RCC 7860 (cell line): ENCODE measurements around the gene FERMT3.
"Not testable (repeated sequence)": the region's sequence is repeated elsewhere in the genome, so short reads cannot be mapped to it uniquely, and the experiment has no call there.

Experiments used
- DNase-seq: peaks from one replicate; pipeline ENCODE4 v3.0.0-alpha.2; 2015; ENCODE audit warnings: low spot score
- FAIRE-seq: peaks from 2 replicates; lab custom pipeline; 2012; peaks lifted over from hg19 to GRCh38; lab: Jason Lieb, UNC

FERMT3 gene

DNA sequence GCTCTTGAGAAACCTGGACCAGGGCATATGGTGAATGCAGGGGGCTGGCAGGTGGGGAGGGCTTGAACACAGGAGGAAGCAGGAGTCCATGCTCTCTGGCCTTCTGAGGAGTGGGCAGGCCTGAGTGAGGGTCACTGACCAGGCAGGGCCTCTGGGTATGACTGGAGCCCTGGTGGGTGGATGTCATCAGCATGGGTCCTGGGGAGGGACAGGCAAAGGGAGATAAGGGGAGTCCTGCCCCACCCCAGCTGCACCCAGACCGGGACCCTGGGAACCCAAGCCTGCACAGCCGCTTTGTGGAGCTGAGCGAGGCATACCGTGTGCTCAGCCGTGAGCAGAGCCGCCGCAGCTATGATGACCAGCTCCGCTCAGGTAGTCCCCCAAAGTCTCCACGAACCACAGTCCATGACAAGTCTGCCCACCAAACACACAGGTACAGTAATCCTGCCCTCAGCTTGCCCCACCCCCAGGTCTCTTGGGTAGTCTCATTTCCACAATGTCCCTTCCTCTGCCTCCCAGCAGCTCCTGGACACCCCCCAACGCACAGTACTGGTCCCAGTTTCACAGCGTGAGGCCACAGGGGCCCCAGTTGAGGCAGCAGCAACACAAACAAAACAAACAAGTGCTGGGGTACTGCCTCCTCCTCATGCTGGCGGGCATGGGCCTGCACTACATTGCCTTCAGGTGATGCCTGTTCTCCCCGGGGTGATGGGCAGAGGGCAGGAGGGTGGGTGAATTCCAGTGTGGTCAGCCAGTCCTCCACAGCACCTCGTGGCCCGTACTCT, 25.9 kb downstream of the FERMT3 start:
- DNase-seq: no peak
- FAIRE-seq: no peak

DNA sequence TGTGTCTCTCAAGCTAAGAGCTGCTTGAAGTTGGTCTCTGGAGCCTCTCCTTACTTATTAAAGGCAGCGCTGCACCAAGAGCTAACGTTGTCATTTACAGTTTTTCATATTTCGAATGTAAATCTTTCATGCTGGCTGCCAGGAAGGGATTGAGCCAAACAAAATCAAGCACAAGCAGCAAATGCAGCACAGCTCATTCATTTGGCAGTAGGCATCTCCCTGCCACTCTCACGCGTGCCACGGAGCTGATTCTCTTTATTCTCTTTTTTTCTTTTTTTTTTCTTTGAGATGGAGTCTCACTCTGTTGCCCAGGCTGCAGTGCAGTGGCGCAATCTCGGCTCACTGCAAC, 26.4 kb downstream of the FERMT3 start:
- FAIRE-seq: no peak
- no peak for DNase-seq

DNA sequence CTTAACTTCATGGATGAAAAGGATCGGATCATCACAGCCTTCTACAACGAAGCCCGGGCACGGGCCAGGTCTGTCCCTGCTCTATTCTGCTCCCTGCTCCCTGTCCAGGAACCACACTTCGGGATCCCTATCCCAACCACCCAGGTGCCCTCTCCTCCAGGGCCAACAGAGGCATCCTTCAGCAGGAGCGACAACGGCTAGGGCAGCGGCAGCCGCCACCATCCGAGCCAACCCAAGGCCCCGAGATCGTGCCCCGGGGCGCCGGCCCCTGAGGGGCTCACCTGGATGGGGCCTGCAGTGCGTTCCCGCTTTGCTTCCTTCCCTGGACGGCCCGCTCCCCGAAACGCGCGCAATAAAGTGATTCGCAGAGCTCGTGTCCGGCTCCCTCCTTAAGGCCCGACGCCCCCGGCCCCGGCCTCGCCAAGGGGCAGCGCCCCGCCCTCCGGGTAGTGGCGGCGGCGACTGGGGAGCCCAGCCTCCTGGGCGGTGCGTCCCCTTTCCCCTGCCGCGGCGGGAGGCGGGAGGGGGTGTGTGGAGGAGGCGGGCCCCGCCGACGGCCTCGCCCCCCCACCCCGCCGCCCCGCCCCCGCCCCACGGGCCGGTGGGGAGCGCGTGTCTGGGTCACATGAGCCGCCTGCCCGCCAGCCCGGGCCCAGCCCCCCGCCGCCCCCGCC, 27.5 kb downstream of the FERMT3 start, which contains the start of gene VEGFB:
Gene VEGFB, plus strand, starts transcription at position 672 of the 674 bp plus-strand sequence. CDS start 250 bp downstream, outside the sequence.
- no peak for FAIRE-seq
- DNase-seq: no peak

DNA sequence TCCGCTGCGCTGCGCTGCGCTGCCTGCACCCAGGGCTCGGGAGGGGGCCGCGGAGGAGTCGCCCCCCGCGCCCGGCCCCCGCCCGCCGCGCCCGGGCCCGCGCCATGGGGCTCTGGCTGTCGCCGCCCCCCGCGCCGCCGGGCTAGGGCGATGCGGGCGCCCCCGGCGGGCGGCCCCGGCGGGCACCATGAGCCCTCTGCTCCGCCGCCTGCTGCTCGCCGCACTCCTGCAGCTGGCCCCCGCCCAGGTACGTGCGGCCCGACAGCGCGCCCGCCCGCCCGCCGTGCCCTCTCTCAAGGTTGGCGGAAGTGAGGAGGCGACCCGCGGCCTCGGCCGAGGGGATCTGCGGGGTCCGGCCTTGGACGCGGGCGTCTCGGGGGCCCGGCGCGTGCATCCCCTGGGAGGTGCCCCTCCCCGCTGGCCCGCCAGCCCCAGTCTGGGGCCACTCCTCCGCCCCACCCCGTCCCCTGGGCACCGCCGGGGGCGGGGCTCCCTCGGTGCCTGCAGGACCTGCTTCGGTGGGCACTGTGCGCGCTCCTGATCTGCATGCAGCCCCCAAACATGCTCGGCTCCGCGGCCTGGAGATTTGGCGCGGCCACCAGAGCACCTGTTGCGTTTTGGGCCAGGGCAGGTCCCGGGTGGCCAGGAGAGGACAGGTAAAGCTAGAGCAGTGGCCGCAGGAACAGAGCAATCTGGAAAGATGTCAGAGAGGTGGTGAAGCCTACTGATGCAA, 28.3 kb downstream of the FERMT3 start:
- FAIRE-seq (no peak), DNase-seq (no peak)

DNA sequence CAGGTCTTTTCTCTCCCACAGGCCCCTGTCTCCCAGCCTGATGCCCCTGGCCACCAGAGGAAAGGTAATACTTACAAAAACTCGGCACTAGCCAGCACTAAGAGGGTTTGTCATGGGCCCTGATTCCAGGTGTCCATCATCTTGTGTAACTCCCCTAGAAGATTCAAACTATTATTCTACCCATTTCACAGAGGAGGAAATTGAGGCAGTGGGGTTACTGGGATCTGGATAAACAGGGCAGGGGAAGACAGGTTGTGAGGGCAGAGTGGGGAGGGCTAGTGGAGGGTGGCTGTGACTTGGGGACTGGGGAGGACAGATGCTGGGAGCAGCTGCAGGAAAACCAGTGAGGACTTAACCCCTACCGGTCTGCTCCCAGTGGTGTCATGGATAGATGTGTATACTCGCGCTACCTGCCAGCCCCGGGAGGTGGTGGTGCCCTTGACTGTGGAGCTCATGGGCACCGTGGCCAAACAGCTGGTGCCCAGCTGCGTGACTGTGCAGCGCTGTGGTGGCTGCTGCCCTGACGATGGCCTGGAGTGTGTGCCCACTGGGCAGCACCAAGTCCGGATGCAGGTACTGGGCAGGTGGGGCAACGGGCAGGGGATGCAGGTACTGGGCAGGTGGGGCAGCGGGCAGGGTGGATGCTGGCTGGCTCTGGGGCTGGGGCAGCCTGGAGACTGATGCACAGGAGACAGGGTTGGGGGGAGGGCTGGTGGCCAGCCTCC, 29.1 kb downstream of the FERMT3 start:
- FAIRE-seq (no peak), DNase-seq (no peak)

DNA sequence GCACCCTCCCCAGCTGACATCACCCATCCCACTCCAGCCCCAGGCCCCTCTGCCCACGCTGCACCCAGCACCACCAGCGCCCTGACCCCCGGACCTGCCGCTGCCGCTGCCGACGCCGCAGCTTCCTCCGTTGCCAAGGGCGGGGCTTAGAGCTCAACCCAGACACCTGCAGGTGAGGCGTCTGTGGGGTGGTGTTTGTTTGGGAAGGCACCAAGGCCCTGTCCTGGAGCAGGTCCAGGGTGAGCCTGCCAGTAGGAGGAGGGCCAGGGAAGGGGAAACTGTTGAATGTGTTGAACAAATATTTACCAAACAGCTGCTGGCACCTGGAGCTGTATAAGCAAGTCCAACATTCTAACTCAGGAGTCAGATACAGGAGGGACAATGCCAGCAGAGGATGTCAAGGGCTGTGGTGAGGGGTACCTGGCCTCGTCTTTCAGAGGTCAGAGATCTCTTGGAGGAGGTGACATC, 31.0 kb downstream of the FERMT3 start:
- FAIRE-seq: no peak
- DNase-seq: no peak

DNA sequence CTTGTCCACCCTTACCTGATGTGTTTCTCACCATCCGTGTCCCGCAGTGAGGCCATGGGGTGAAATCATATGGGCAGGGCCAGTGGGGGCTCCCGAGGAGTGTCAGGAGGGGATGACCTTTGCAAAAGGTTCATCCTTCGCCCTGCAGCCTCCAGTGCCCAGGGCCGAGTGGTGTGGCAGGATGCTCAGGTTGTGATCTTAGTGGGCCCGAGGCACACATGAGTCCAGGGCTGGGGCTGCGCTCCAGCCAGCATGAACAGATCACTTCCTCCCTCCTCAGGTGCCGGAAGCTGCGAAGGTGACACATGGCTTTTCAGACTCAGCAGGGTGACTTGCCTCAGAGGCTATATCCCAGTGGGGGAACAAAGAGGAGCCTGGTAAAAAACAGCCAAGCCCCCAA, 31.6 kb downstream of the FERMT3 start:
- DNase-seq (no peak), FAIRE-seq (no peak)

DNA sequence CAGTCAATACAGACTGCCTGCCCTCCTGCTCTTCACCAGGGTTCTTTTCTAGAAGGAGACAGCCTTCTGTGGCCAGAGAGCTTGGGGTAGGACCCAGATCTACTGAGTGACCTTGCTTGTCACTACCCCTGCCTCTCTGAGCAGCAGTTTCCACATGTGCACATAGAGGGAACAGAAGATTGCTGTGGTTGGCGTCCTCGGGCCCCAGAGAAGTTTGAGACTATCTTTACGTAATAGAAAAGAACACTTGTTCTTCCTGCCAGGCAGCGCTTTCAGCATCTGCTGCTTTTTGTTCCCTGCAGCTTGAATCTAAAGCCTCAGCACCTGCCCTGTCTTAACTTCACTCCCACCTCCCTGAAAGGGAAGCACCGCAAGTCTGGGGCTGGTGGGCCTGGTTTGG, 32.5 kb downstream of the FERMT3 start:
- no peak for DNase-seq
- no peak for FAIRE-seq

DNA sequence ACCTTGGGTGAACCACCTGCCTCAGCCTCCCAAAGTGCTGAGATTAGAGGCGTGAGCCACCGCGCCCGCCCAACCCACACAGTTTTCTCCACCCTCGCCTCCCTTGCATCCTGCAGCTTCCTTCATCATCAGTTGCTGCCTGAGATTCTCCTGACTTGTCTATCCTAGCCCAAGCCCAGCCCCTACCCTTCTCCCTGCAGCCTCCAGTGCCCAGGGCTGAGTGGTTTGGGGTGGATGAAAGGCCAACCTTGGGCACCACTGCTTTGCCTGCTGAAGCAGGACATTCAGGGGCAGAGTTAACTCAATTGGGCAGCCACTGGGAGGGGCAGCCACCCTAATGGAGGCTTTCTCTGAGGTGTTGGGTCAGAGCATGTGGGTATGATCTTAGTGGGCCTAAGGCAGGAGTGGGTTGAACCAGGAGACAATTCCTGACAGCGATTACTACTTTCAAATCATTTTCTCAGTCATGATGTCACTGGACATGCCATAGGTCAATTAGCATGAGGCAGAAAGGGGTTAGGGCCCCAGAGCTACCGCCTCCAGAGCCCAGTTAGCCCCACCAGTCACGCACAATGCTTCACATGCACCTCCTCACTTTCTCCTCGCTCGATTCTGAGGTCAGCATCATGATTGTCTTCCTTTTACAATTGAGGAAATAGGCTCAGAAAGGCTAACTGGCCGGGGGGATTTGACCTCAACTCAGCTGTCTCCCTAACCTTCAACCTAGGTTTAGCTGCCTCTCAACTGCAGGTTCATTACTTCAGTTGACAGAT, 33.3 kb downstream of the FERMT3 start:
- DNase-seq (no peak), FAIRE-seq (no peak)

DNA sequence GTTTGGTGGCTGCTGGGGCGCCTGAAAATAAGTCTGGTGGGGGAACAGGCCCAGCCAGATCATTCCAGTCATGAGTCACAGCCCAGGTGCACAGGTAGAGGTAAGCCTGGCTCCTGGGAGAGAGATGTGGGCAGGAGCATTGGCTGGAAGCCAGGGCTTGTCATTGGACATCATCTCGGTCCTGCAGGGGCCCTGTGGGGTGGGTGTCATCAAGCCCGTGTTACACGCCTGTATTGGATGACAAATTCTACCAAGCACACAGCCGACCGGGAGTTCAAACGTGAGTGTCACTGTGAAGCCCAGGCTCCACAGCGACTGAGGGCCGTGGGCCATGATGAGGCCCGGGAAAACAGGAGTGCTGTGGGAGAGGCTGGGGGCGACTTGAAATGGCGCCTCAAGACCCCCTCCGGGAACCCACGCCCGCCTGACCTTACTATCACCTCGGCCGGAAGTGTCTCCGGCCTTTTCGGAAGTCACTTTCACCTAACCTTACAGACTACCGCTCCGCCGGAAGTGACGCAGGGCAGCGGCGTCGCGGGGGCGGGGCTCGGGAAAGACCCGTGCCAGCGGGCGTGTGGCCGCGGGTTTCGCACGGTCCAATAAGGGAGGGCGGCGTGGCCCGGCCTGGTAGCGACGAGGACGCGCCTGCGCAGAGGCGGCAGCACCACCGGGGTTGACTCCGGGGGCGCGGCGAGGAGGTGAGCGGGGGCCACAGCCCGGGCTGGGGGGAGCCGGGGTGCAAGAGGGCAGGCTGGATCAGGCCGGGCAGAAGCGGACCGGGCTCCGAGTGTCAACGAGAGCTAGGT, 34.1 kb downstream of the FERMT3 start, which contains the start of gene FKBP2:
Gene FKBP2, plus strand, starts transcription at position 661 of the 806 bp plus-strand sequence. CDS start 1,293 bp downstream, outside the sequence.
- FAIRE-seq: no peak
- DNase-seq: peak; percentile 88

DNA sequence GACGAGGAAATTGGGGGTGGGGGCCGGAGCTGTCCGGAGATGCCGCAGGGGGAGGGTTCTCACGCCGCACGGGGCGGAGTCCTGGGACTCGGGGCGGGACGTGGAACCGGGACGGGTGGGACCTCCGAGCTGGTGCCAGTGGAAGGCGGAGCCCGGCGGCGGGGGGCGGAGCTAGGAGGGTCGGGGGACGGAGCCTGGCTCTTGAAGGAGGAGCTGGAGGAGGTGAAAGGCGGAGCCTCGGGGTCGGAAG, 34.6 kb downstream of the FERMT3 start:
- DNase-seq (no peak), FAIRE-seq (no peak)

DNA sequence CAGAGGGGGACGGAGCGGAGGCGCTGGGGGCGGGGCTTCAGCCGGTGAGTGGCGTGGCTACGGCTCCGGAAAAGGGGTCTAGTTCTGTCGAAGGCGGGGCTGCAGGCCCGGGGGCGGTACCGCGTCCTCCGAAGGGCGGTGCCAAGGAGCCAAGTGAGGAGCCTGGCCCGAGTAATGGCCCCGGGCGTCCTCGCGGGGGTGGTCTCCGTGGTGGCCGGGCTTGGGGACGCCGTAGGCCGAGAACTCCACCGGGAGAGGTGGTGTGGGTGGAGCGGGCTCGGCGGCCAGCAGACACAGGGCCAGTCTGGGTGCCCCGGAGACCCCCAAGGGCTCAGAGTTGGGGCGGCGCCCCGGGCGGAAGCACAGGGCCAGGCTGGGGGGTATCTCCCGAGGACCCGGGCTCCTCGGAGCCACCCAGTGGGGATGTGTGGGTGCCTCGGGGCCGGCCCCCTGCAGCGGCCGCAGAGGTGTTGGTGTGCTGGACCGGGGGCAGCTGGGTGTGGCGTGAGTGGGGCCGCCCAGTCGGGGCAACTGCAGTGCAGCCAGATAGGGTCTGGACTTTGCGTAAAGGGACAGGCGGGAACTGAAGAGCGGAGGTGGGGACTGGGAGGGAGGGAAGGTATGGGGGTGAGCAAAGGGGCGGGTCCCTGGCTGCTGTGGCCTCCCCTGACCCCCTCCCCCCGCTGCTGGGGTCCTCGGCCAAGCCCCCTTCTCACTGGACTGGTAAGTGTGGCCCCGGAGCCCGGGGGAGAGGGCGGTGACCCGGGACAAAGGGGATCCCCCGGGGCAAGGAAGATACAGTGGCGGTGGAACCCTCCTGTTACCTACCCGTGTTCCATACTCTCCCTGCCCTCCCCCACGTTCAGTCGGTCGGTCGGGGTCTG, 35.2 kb downstream of the FERMT3 start:
- DNase-seq: peak; percentile 95
- peak; percentile 72 for FAIRE-seq

DNA sequence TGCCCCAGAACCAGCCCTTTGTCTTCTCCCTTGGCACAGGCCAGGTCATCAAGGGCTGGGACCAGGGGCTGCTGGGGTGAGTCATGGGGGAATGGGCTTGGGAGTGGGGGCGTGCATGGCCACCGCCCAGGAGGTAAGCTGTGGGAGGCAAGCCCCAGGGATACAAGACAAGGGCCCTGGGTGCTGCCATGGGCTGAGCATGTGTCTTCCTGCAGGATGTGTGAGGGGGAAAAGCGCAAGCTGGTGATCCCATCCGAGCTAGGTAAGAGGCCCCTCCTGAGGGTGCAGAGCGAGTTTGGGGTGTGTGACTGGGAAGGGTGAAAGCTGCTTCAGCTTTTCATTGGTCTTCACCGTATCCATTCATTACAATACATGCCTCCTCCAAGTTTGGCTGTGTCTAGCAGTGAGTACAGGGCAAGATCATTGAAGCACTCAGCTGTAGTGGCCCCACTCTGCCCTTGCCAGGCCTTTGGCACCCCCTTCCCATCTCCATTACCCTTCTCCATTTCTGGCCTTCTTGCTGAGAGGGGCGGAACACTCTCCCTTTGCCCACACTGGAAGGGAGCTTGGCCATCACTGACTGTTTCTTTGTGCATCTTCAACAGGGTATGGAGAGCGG, 36.8 kb downstream of the FERMT3 start:
- DNase-seq (no peak), FAIRE-seq (no peak)

DNA sequence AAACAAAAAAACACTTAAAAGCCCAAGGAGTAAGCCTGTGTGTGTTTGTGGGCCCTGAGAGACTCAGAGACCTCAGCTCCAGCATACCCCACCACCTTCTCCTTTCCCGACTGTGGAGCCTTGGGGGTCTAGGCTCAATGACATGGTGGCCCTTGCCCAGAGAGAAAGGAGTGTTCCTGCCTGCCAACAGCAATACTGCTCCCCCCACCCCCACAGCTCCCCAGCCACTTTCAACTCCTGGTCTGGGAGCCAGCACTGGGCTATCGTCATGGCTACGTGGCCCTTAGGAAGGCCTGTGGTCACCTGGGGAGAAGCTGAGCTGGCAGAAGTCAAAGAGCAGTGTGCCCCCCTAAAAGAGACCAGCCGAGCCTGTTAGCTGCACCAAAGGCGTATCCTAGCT, 37.6 kb downstream of the FERMT3 start:
- no peak for FAIRE-seq
- DNase-seq: no peak

DNA sequence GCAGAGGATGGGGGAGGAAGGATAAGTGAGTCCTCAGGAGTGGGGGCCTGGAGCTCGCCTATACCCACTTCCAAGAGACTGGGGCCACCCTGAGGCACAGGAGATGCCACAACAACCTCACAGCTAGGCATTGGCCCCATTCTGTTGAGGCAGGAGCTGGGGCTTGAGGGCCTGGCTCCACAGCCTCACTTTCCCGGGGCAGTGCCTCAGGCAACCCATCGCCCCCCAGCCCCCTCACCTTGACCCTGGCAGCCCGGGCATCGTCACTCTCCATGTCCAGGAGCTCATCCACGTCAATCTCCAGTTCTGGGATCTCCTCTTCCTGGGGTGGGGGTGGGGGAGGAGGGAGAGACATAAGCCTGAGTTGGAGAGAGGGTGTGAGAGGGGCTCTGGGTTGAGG, 38.4 kb downstream of the FERMT3 start:
- no peak for FAIRE-seq

DNA sequence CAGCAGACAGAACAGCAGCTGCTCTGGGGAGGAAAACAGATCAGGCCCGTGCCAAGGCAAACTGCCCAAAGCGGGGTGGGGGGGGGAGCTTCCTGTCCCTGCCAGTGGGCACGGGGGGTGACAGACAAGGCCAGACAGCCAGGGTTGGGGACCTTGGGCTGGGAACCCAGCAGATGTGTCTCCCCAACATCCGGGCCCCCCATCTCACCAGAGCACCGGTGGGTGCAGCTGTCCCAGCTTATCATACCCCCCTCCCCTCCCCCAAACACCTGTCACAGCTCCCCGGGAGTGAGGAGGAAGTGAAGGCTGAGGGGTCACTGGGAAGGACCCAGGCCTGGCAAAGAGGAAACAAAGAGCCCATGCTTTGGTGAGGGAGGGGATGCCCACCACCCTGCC, 38.9 kb downstream of the FERMT3 start:
- FAIRE-seq: no peak
- DNase-seq: no peak

More for the DNA sequence above, 38.4 kb downstream of the FERMT3 start:
- DNase-seq: no peak

DNA sequence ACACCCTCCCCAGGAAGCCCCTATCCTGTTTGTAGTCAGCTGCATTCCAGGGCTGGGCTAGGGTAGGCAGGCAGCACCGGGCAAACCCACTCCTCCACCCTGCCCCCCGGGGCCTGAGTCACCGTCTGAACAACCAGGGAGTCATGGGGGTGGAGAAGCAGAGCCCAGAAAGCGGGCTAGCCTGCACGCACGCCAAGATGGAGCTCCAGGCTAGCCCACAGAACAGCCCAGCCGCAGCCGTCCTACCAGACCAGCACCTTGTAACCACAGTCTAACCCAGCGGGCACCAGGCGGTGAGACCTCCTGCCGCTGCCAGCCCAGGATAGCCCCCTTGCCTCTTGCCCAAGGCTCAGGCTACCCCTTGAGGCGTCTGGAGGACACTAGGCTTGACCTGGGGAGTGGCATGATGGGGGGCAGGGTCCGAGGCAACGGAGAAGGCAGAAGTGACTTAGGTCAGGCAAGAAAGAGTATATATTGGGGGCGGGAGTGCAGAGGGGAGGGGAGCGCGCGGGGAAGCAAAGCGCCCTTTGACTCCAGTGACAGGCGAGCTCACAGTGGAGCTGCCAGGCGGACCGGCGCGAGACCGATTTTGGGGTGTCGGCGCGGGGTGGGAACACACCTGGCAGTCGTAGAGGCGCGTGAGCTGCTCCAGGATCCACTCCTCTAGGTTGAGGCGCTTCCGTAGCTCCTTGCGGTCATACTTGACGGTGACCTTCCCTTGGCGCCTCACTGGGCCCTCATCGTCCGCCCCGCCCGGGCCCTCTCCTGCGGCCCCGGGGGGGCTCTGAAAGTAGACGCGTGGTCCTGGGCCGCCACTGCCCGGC, 39.5 kb downstream of the FERMT3 start:
- peak; percentile 89 for DNase-seq
- no peak for FAIRE-seq

DNA sequence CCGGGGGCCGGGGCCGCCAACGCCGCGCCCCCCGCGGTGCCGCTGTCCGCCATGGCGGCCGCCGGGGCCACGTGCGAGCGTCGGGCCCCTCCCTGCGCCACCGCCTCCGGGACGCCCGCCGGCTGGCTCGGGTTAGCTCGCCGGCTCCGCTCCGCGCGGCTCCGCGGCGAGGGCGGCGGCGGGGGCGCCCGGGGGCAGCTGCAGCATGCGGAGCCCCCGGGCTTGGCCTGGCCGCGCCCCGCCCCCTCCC, 40.0 kb downstream of the FERMT3 start:
- DNase-seq, FAIRE-seq: not testable (repeated sequence)
